ENCODE results near the gene SEC61A1.

SEC61A1 gene

GRCh38 chr3:128113817-128114794 is 61.9 kb downstream of the SEC61A1 start:
- Histone ChIP-seq H3K4me3 (ENCODE audit: low read depth, low read length) (no peak overlapping the region), H3K27ac (no peak overlapping the region), H3K27me3 (ENCODE audit: insufficient read depth, low read depth, severe bottlenecking) (no peaks in the 10 kb centered on the region), H3K9me3 (ENCODE audit: severe bottlenecking) (no peaks in the 10 kb centered on the region), H3K36me3 (peaks cover 45% of the 10 kb centered on the region)
- no peak for TF ChIP-seq CTCF (IDR thresholded peaks at IDR 0.05; ENCODE audit: low read depth, low read length)
- no peak for DNase-seq

Measured in WERI-Rb-1 (cell line).